SK-N-SH (cell line): ENCODE measurements around the gene NEMP1. TPM values are rescaled to one million over a fixed set of nuclear protein-coding genes. Genes with fewer than 3 reads are reported as not detected.

ENCODE experiments used
- CTCF ChIA-PET: fragments of 300-600, 350-600 bp; formaldehyde crosslinking; extraction: SDS; loops from one replicate; lab custom pipeline; 2021; lab: Yijun Ruan, JAX
- POLR2A ChIA-PET: fragments of 350-600 bp; sonication (Branson Sonifier 250); formaldehyde crosslinking; extraction: SDS; loops from one replicate; lab custom pipeline; 2020; ENCODE audit warnings: antibody characterized with exemption, inconsistent platforms; lab: Yijun Ruan, JAX
- DNase-seq: peaks from one replicate; pipeline ENCODE4 v3.0.0; 2012
- H2AFZ ChIP-seq: fragments of 200-600 bp; sonication (generic); 2 replicates; pipeline ENCODE4 v1.8.1; 2016; ENCODE audit warnings: antibody characterized with exemption, mild to moderate bottlenecking, low read depth
- H3F3A ChIP-seq: fragments of 200-600 bp; sonication (generic); replicated peaks from 2 replicates; pipeline ENCODE3; 2016; ENCODE audit warnings: antibody characterized with exemption, mild to moderate bottlenecking; ENCODE audit not compliant: insufficient read depth
- H3K27ac ChIP-seq, 2 experiments: fragments of 200-500 bp in 1 of 2; fragments of 200-600 bp in 1 of 2; sonication (Bioruptor generic) in 1 of 2; sonication (generic), shearing (Covaris generic) in 1 of 2; 2 replicates each; pipeline versions ENCODE4 v1.5.1 to v1.6.1; 2014 to 2016; ENCODE audit warnings: low read depth in 2 of 2, inconsistent platforms in 1 of 2, low read length in 1 of 2, mild to moderate bottlenecking in 1 of 2, mixed read lengths in 1 of 2
- H3K27me3 ChIP-seq: fragments of 200-600 bp; sonication (generic), shearing (Covaris generic); 2 replicates; pipeline ENCODE4 v1.6.1; 2016; ENCODE audit warnings: mixed run types; ENCODE audit not compliant: insufficient read depth
- H3K36me3 ChIP-seq, 2 experiments: fragments of 200-500 bp in 1 of 2; fragments of 200-600 bp in 1 of 2; sonication (Bioruptor generic) in 1 of 2; sonication (generic) in 1 of 2; replicated peaks in 1 of 2; 2 replicates each; pipeline versions ENCODE3 to v1.5.1; 2014 to 2016; ENCODE audit warnings: low read length in 1 of 2, mild to moderate bottlenecking in 1 of 2; ENCODE audit not compliant: insufficient read depth in 2 of 2, control insufficient read depth in 1 of 2
- H3K4me1 ChIP-seq, 2 experiments: fragments of 200-500 bp in 1 of 2; fragments of 200-600 bp in 1 of 2; sonication (Bioruptor generic) in 1 of 2; sonication (generic), shearing (Covaris generic) in 1 of 2; 2 replicates each; pipeline versions ENCODE4 v1.5.1 to v1.6.1; 2014 to 2016; ENCODE audit warnings: low read depth in 1 of 2, low read length in 1 of 2, mixed run types in 1 of 2; ENCODE audit not compliant: insufficient read depth in 2 of 2, control insufficient read depth in 1 of 2
- H3K4me2 ChIP-seq: fragments of 200-600 bp; sonication (generic), shearing (Covaris generic); 2 replicates; pipeline ENCODE4 v1.6.1; 2017; ENCODE audit warnings: mixed run types
- H3K4me3 ChIP-seq, 2 experiments: fragments of 200-500 bp in 1 of 2; fragments of 200-600 bp in 1 of 2; sonication (Bioruptor generic) in 1 of 2; sonication (generic), shearing (Covaris generic) in 1 of 2; 2 replicates each; pipeline versions ENCODE4 v1.5.1 to v1.8.1; 2014 to 2016; ENCODE audit warnings: low read depth in 2 of 2, inconsistent platforms in 1 of 2, low read length in 1 of 2, mild to moderate bottlenecking in 1 of 2, mixed read lengths in 1 of 2, moderate library complexity in 1 of 2
- H3K79me2 ChIP-seq: fragments of 200-600 bp; sonication (generic); 2 replicates; pipeline ENCODE4 v1.8.1; 2017; ENCODE audit warnings: mild to moderate bottlenecking; ENCODE audit not compliant: insufficient read depth
- H3K9ac ChIP-seq: fragments of 200-600 bp; sonication (generic); 2 replicates; pipeline ENCODE4 v1.6.1; 2017; ENCODE audit warnings: mixed run types
- H3K9me2 ChIP-seq: fragments of 200-600 bp; sonication (generic); 2 replicates; pipeline ENCODE4 v1.6.1; 2017; ENCODE audit warnings: mixed run types
- H3K9me3 ChIP-seq: fragments of 200-600 bp; sonication (generic); 2 replicates; pipeline ENCODE4 v1.6.1; 2017; ENCODE audit warnings: mixed run types, mild to moderate bottlenecking, moderate library complexity
- H4K20me1 ChIP-seq: fragments of 200-600 bp; sonication (generic); 2 replicates; pipeline ENCODE4 v1.6.1; 2017; ENCODE audit warnings: mild to moderate bottlenecking, mixed run types; ENCODE audit not compliant: insufficient read depth
- CTCF ChIP-seq: fragments of 200-600 bp; sonication (generic); IDR thresholded peaks from 2 replicates; pipeline ENCODE4 v1.6.1; 2017; ENCODE audit warnings: antibody characterized with exemption, mild to moderate bottlenecking, moderate library complexity
- ELF1 ChIP-seq: IDR thresholded peaks from 2 replicates; pipeline ENCODE4 v1.4.0; 2012
- EZH2phosphoT487 ChIP-seq: fragments of 200-600 bp; sonication (generic); IDR thresholded peaks from 2 replicates; pipeline ENCODE4 v1.6.1; 2017; ENCODE audit warnings: low read depth, mixed run types, mild to moderate bottlenecking, antibody characterized with exemption, moderate library complexity, borderline replicate concordance
- FOXJ3 ChIP-seq: sonication (generic); formaldehyde crosslinking; IDR thresholded peaks from 2 replicates; pipeline ENCODE4 v1.5.1; 2020; ENCODE audit warnings: mild to moderate bottlenecking, missing genetic modification reagents
- GATA2 ChIP-seq: sonication (generic); formaldehyde crosslinking; IDR thresholded peaks from 2 replicates; pipeline ENCODE4 v1.5.0; 2020; ENCODE audit warnings: mild to moderate bottlenecking, missing genetic modification reagents
- IRF3 ChIP-seq: fragments of 150-350 bp; IDR thresholded peaks from 2 replicates; pipeline ENCODE4 v1.6.1; 2016; ENCODE audit warnings: mild to moderate bottlenecking, low read depth, low read length
- JUND ChIP-seq: IDR thresholded peaks from 2 replicates; pipeline ENCODE4 v1.4.0; 2012
- MEF2A ChIP-seq: IDR thresholded peaks from 2 replicates; pipeline ENCODE4 v1.4.0; 2012; ENCODE audit warnings: low read depth, borderline replicate concordance
- MXI1 ChIP-seq: IDR thresholded peaks from 2 replicates; pipeline ENCODE4 v1.6.1; 2012; ENCODE audit warnings: mild to moderate bottlenecking, low read depth, low read length, improper control_type of control experiment
- NRF1 ChIP-seq: IDR thresholded peaks from 2 replicates; pipeline ENCODE4 v1.6.1; 2012; ENCODE audit warnings: low read depth, mild to moderate bottlenecking, low read length
- PBX3 ChIP-seq: IDR thresholded peaks from 2 replicates; pipeline ENCODE4; 2012
- POLR2AphosphoS5 ChIP-seq: IDR thresholded peaks from 2 replicates; pipeline ENCODE4 v1.6.1; 2012; ENCODE audit warnings: low read depth, low read length
- RFX5 ChIP-seq: IDR thresholded peaks from 2 replicates; pipeline ENCODE4 v1.6.1; 2012; ENCODE audit warnings: mild to moderate bottlenecking, improper control_type of control experiment, low read length
- SMC3 ChIP-seq: IDR thresholded peaks from 2 replicates; pipeline ENCODE4 v1.6.1; 2012; ENCODE audit warnings: low read depth, low read length, improper control_type of control experiment
- TCF12 ChIP-seq: IDR thresholded peaks from 2 replicates; pipeline ENCODE4 v1.4.0; 2012
- TEAD4 ChIP-seq: IDR thresholded peaks from 2 replicates; pipeline ENCODE4 v1.4.0; 2012; ENCODE audit warnings: mild to moderate bottlenecking, borderline replicate concordance; ENCODE audit not compliant: insufficient read depth
- USF1 ChIP-seq: IDR thresholded peaks from 2 replicates; pipeline ENCODE4 v1.4.0; 2012; ENCODE audit warnings: low read depth, borderline replicate concordance
- WGBS: methylation state at CpG from one replicate; pipeline ENCODE4 v1.1.6; 2017; ENCODE audit warnings: low lambda C conversion rate; 5-methylcytosine and 5-hydroxymethylcytosine counted together
- polyA plus RNA-seq, 3 experiments: library from polyadenylated mRNA; depleted of rRNA; stranded (reverse); fragments of >200 nt; gene quantifications; 2 replicates each; pipeline ENCODE4 v1.2.3, GENCODE V29; 2012

The NEMP1 gene
- polyA plus RNA-seq, 1 of the 3 experiments (the other 2 are of a cell fraction): 6.2 TPM

- Histone ChIP-seq H3K9ac (no peak overlapping the region), H3K9me2 (no peaks in the 10 kb centered on the region), H3K9me3 (no peaks in the 10 kb centered on the region), H3K4me2 (no peak overlapping the region), H4K20me1 (no peaks in the 10 kb centered on the region), H3K4me1 (no peaks in the 10 kb centered on the region), H3K79me2 (no peaks in the 10 kb centered on the region), H3K27ac (no peak overlapping the region), H3F3A (no peaks in the 10 kb centered on the region), H3K4me3 (no peak overlapping the region), H3K27me3 (peaks cover 6% of the 10 kb centered on the region), H3K36me3 (no peaks in the 10 kb centered on the region), H2AFZ (no peak overlapping the region)
- WGBS: 32% methylated on average over 6 of the region's 6 CpGs
- ChIA-PET POLR2A (no interaction called here), CTCF (interaction anchor here (0.7 to 8.6 kb wide), 7 partner anchors 15 to 137 kb away, joined by 3 to 81 read pairs (median 4); no protein-coding TSS in a partner anchor)
- no peak for DNase-seq
- TF ChIP-seq EZH2phosphoT487: no peak
- TF ChIP-seq RFX5: no peak
- no peak for TF ChIP-seq JUND
- no peak for TF ChIP-seq USF1
- TF ChIP-seq FOXJ3 (CRISPR knock-in tag): no peak
- no peak for TF ChIP-seq SMC3
- no peak for TF ChIP-seq PBX3
- TF ChIP-seq NRF1: no peak
- no peak for TF ChIP-seq CTCF
These were observed 32.4 kb downstream of the NEMP1 start for GRCh38 chr12:57046086-57046791.

- Histone ChIP-seq H3K9me3 (no peaks in the 10 kb centered on the region), H3K27ac (no peak overlapping the region), H3K4me1 (no peaks in the 10 kb centered on the region), H3K79me2 (no peaks in the 10 kb centered on the region), H3K27me3 (peaks cover 18% of the 10 kb centered on the region), H4K20me1 (no peaks in the 10 kb centered on the region), H3F3A (no peaks in the 10 kb centered on the region), H3K9me2 (no peaks in the 10 kb centered on the region), H3K4me2 (no peak overlapping the region), H2AFZ (no peak overlapping the region), H3K4me3 (no peak overlapping the region), H3K9ac (no peak overlapping the region), H3K36me3 (no peaks in the 10 kb centered on the region)
- CTCF ChIA-PET: interaction anchor here (0.9 to 8.6 kb wide), 2 partner anchors 16 to 25 kb away, joined by 4 to 81 read pairs; no protein-coding TSS in a partner anchor
- POLR2A ChIA-PET: no interaction called here
- TF ChIP-seq TCF12 (no peak), POLR2AphosphoS5 (no peak), RFX5 (no peak), MEF2A (no peak), GATA2 (no peak), MXI1 (no peak), ELF1 (no peak), SMC3 (no peak), TEAD4 (no peak), IRF3 (no peak)
- 66% methylated on average over 3 of the region's 3 CpGs for WGBS
- no peak for DNase-seq
These were observed 33.7 kb downstream of the NEMP1 start for GRCh38 chr12:57044889-57045288.
